T-helper 2 cell treated with Interferon-gamma antibody and Interleukin-4, amounts not matched to agents 5 μg/mL and 100 μg/mL, for 36 hours (primary cell): ENCODE data around the gene MTMR3.
"Not testable (repeated sequence)": the region's sequence is repeated elsewhere in the genome, so short reads cannot be mapped to it uniquely, and the experiment has no call there.

Experiments used
- DNase-seq: peaks from one replicate; pipeline ENCODE4 v3.0.0; 2021; ENCODE audit warnings: low spot score
- H3K27ac Mint-ChIP-seq: one replicate; pipeline ENCODE4 v1.8.0; 2021; ENCODE audit warnings: mild to moderate bottlenecking, mixed read lengths
- H3K27me3 Mint-ChIP-seq: one replicate; pipeline ENCODE4 v1.8.0; 2021; ENCODE audit warnings: low read depth, mixed read lengths
- H3K36me3 Mint-ChIP-seq: one replicate; pipeline ENCODE4 v1.8.0; 2021; ENCODE audit warnings: low read depth, mixed read lengths
- H3K4me1 Mint-ChIP-seq: one replicate; pipeline ENCODE4 v1.8.0; 2021; ENCODE audit warnings: low read depth, mixed read lengths
- H3K4me3 Mint-ChIP-seq: one replicate; pipeline ENCODE4 v1.8.0; 2022; ENCODE audit warnings: mild to moderate bottlenecking, moderate library complexity, mixed read lengths
- H3K9me3 Mint-ChIP-seq: one replicate; pipeline ENCODE4 v1.8.0; 2021; ENCODE audit warnings: mixed read lengths

MTMR3 gene

DNA sequence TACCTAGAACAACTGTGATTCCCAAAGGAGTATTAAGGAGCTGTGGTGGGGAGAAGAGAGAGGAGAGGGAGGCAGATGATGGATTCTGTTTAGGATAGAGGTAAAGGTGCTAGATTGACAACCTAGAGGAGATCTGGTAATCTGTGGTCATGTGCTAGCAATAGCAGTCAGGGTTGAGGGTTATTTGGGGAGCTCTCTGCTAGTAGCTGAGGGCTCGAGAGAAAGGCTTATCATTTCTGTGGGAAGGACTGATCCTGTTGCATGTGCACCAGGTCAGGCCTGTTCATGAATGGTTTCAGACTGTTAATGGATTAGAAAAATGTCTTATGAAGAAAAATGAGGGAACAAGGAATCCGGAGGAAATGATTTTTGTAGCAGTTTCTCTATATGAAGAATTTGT lies 63.2 kb downstream of the MTMR3 start:
- no peak for DNase-seq
- Mint-ChIP-seq H3K27me3 (no peaks in the 10 kb centered on the region), H3K4me3 (no peak overlapping the region), H3K27ac (no peak overlapping the region), H3K36me3 (no peaks in the 10 kb centered on the region), H3K9me3 (no peaks in the 10 kb centered on the region), H3K4me1 (peaks cover 8% of the 10 kb centered on the region)

DNA sequence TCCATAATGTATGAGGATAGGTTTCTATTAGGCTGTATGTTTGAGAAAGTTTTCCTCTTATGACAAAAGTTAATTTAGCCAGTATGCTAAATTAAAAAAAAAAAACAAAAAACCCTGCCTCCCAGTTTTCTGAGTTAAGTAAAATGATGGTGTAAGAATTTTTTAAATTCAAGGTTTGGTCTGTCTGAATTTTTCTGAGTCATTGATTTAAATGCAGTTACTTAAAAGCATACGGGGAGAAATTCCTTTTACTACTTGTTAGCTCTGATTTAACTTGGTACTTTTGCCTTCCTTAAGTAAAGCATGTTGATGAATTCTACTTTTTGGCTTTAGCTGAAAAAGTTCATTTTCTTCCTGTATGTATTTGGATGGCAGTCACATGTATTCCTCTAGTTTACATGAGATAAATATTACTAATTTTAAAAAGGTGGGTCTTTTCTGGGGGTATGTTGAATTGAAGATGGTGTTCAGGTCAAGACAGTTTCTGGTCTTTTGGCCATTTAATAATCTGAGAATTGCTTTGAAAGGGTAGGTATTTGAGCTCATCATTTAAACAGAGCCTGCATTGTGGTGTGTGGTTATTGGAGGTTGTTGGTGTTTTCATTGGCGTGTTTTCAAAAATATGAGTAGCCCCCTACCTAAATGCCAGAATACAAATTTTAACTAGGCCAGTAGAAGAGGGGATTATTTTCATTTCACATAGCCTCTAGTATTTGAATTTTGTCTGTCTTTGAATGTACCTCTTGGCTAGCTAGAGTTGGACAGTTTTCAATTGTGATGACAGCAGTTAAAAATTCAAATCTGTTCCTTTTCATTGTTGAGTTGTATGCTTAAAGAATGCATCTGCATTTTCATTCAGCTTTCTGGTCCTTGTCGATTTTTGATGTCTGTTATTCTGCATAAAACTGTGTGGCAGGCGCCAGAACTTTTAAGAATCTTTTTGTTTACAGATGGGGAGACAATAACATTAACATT lies 64.7 kb downstream of the MTMR3 start:
- Mint-ChIP-seq H3K4me1 (peaks cover 10% of the 10 kb centered on the region), H3K27me3 (no peaks in the 10 kb centered on the region), H3K9me3 (no peaks in the 10 kb centered on the region), H3K27ac (no peak overlapping the region), H3K36me3 (no peaks in the 10 kb centered on the region), H3K4me3 (no peak overlapping the region)
- DNase-seq, result no peak

- no peaks in the 10 kb centered on the region for H3K36me3 Mint-ChIP-seq
- no peak for DNase-seq
- H3K9me3 Mint-ChIP-seq, result no peaks in the 10 kb centered on the region
- H3K27ac Mint-ChIP-seq, result no peak overlapping the region
- H3K27me3 Mint-ChIP-seq, result no peaks in the 10 kb centered on the region
- H3K4me3 Mint-ChIP-seq, result no peak overlapping the region
- peaks cover 10% of the 10 kb centered on the region for H3K4me1 Mint-ChIP-seq
These were observed 65.4 kb downstream of the MTMR3 start for GRCh38 chr22:29948385-29948769.

- no peak for DNase-seq
- H3K27ac Mint-ChIP-seq, result no peak overlapping the region
- no peaks in the 10 kb centered on the region for H3K9me3 Mint-ChIP-seq
- H3K27me3 Mint-ChIP-seq, result no peaks in the 10 kb centered on the region
- no peaks in the 10 kb centered on the region for H3K36me3 Mint-ChIP-seq
- no peak overlapping the region for H3K4me3 Mint-ChIP-seq
- H3K4me1 Mint-ChIP-seq, result peaks cover 6% of the 10 kb centered on the region
These were observed 66.9 kb downstream of the MTMR3 start for GRCh38 chr22:29949872-29950271.

DNA sequence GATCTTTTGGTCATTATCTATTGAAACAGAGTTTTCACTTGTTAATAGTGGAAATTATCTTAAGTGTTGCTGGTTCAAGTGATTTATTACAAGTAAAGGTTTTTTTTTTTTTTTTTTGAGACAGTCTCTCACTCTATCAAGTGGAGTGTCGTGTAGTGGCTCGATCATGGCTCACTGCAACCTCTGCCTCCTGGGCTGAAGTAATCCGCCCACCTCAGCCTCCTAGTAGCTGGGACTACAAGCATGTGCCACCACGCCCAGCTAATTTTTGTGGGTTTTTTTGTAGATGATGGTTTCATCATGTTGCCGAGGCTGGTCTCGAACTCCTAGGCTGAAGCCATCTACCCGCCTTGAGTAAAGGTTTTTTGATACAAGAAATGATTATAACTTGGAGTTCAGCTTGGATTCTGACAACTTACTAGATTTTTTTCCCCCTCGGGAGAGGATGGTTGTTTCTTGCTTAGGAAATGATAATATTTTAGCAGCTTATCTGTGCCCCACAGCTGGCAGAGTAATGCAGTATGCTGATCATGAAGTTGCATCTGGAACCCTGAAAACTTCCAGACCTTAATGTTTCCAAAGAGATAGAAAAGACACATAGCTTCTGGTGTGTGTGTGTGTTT lies 68.9 kb downstream of the MTMR3 start:
- H3K4me1 Mint-ChIP-seq, result peaks cover 4% of the 10 kb centered on the region

GRCh38 chr22:29954203-29954855 lies 71.4 kb downstream of the MTMR3 start:
- Mint-ChIP-seq H3K27ac (no peak overlapping the region), H3K4me3 (no peak overlapping the region), H3K4me1 (peaks cover 4% of the 10 kb centered on the region), H3K36me3 (no peaks in the 10 kb centered on the region), H3K27me3 (no peaks in the 10 kb centered on the region), H3K9me3 (no peaks in the 10 kb centered on the region)
- DNase-seq, result no peak

More for the DNA sequence above, 68.9 kb downstream of the MTMR3 start:
- Mint-ChIP-seq H3K36me3 (no peaks in the 10 kb centered on the region), H3K9me3 (no peaks in the 10 kb centered on the region), H3K27me3 (no peaks in the 10 kb centered on the region), H3K27ac (no peak overlapping the region), H3K4me3 (no peak overlapping the region)
- DNase-seq, result no peak

GRCh38 chr22:29956680-29957079 lies 73.7 kb downstream of the MTMR3 start:
- Mint-ChIP-seq H3K4me3 (no peak overlapping the region), H3K27me3 (no peaks in the 10 kb centered on the region), H3K27ac (no peak overlapping the region), H3K4me1 (peaks cover 7% of the 10 kb centered on the region), H3K36me3 (no peaks in the 10 kb centered on the region), H3K9me3 (no peaks in the 10 kb centered on the region)
- no peak for DNase-seq

GRCh38 chr22:29958170-29958569 lies 75.2 kb downstream of the MTMR3 start:
- no peaks in the 10 kb centered on the region for H3K36me3 Mint-ChIP-seq
- peaks cover 3% of the 10 kb centered on the region for H3K4me1 Mint-ChIP-seq
- H3K27me3 Mint-ChIP-seq, result no peaks in the 10 kb centered on the region
- H3K4me3 Mint-ChIP-seq, result no peak overlapping the region
- DNase-seq, result no peak
- no peaks in the 10 kb centered on the region for H3K9me3 Mint-ChIP-seq
- no peak overlapping the region for H3K27ac Mint-ChIP-seq

- no peak overlapping the region for H3K4me3 Mint-ChIP-seq
- DNase-seq, result no peak
These were observed 81.8 kb downstream of the MTMR3 start for GRCh38 chr22:29964776-29965175.

DNA sequence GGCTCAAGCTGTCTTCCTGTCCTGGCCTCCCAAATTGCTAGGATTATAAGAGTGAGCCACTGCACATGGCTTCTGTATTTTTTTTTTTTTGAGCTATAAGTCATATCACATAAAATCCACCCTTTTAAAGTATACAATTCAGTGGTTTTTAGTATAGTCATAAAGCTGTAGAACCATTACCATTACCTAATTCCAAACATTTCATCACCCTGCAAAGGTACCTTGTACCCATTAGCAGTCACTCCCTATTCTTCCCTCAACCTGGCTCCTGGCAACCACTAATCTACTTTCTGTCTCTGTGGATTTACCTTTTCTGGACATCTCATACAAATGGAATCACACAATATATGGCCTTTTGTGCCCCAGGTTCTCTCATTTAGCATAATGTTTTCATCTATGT lies 84.5 kb downstream of the MTMR3 start:
- Mint-ChIP-seq H3K27me3 (no peaks in the 10 kb centered on the region), H3K27ac (no peak overlapping the region), H3K9me3 (no peaks in the 10 kb centered on the region), H3K4me3 (no peak overlapping the region), H3K4me1 (no peaks in the 10 kb centered on the region), H3K36me3 (peaks cover 2% of the 10 kb centered on the region)
- no peak for DNase-seq

More at GRCh38 chr22:29964776-29965175, 81.8 kb downstream of the MTMR3 start:
- H3K4me1 Mint-ChIP-seq, result peaks cover 3% of the 10 kb centered on the region
- H3K27ac Mint-ChIP-seq, result no peak overlapping the region
- no peaks in the 10 kb centered on the region for H3K9me3 Mint-ChIP-seq
- peaks cover 2% of the 10 kb centered on the region for H3K36me3 Mint-ChIP-seq
- no peaks in the 10 kb centered on the region for H3K27me3 Mint-ChIP-seq

DNA sequence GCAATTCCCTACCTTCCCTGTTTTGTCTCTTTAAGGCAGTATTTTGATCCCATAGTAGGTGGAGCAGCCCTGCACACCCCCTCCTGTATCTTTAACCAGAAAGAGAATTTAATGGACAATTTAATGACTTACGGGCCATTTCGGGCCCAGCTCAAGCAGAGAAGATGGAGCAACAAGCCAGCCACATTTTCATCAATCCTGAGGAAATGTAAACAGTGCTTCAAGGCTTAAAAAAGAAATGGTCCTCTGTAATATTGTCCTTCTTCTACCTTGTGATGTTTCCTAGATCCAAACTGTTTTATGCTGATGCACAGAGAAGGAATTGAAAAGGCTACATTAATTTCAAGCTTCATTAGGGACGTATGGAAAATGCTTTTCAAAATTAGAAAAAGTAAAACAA lies 88.6 kb downstream of the MTMR3 start:
- H3K36me3 Mint-ChIP-seq, result peaks cover 4% of the 10 kb centered on the region
- DNase-seq, result no peak
- no peak overlapping the region for H3K4me3 Mint-ChIP-seq
- no peaks in the 10 kb centered on the region for H3K9me3 Mint-ChIP-seq
- H3K4me1 Mint-ChIP-seq, result no peaks in the 10 kb centered on the region
- H3K27ac Mint-ChIP-seq, result no peak overlapping the region
- no peaks in the 10 kb centered on the region for H3K27me3 Mint-ChIP-seq

DNA sequence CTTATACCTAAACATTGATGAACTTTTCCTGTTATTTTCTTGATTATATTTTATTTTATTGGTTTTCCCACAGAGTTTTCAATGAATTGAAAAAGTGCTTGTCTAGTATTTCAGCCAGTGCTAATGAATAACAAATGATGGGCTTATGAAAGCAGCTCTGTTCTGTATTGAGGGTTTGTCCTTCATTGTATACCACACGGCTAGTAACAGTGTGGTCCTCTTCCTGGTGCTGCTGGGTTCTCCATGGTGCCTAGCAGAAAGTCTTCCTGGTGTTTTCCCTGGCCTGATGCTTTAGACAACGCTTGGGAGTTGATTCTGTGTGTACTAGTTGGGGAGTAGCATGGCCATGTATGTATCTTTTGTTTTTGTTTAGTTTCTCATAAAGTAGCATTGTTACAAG lies 89.1 kb downstream of the MTMR3 start:
- DNase-seq, result no peak
- Mint-ChIP-seq H3K9me3 (no peaks in the 10 kb centered on the region), H3K27me3 (no peaks in the 10 kb centered on the region), H3K4me1 (no peaks in the 10 kb centered on the region), H3K27ac (no peak overlapping the region), H3K36me3 (peaks cover 4% of the 10 kb centered on the region), H3K4me3 (no peak overlapping the region)

- Mint-ChIP-seq H3K27ac (no peak overlapping the region), H3K4me3 (no peak overlapping the region), H3K9me3 (no peaks in the 10 kb centered on the region), H3K27me3 (no peaks in the 10 kb centered on the region), H3K4me1 (no peaks in the 10 kb centered on the region), H3K36me3 (peaks cover 4% of the 10 kb centered on the region)
- DNase-seq, result no peak
These were observed 90.3 kb downstream of the MTMR3 start for GRCh38 chr22:29973269-29973668.

DNA sequence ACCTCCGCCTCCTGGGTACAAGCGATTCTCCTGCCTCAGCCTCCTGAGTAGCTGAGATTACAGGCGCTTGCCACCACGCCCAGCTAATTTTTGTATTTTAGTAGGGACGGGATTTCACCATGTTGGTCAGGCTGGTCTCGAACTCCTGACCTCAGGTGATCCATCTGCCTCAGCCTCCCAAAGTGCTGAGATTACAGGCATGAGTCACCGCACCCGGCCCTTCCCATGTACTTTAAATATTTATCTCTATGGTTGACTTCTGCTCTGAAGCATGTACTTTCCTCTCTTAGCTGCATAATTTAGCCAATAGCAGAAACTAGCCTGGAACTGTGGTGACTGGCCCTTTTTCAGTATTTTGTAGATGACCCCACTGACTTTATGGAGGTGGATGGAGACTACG lies 90.7 kb downstream of the MTMR3 start:
- H3K27me3 Mint-ChIP-seq, H3K9me3 Mint-ChIP-seq, H3K4me1 Mint-ChIP-seq, DNase-seq, H3K4me3 Mint-ChIP-seq, H3K36me3 Mint-ChIP-seq, H3K27ac Mint-ChIP-seq: not testable (repeated sequence)
